Measurements from ENCODE around the gene TBX3.

TBX3 gene

DNA sequence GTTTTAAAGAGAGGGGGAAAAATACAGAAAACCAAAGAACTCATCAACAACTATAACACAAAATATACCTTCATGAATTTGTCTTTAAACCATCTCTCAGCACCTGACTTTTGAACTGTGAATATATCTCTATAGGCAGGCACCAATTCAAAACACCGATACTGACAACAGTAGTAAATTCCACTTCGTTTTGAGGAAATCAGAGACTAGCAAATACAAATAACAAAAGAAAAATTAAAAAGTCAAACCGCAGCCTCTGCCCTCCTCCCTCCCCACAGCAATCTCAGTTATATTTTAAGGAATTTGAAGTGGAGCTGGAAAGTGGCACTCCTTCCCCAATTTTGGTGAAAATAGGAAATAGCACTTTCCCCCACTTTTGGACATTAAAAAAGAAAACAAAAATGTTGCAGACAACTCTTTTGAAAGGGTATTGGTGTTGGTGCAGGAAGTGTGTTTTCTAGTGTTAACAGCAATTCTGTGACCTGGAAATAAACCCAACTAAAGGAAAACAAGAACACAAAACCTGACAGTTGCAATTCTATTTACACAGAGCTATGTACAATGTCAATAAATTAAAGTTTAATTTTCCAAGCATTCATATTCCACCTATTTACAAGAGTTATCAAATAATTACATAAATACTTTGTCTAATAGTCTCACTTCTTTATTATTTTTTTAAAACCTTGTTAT is 13.5 kb downstream of the TBX3 start:
- Histone ChIP-seq H3K79me1 (ENCODE audit: low read depth, low read length) (no peaks in the 10 kb centered on the region), H2BK120ac (ENCODE audit: low read depth, low read length) (no peak overlapping the region), H3K18ac (ENCODE audit: low read length) (no peak overlapping the region), H3K14ac (ENCODE audit: low read length) (no peak overlapping the region), H4K91ac (ENCODE audit: low read depth, low read length, poor library complexity) (no peak overlapping the region), H2BK5ac (ENCODE audit: low read length) (no peak overlapping the region), H3K27me3 (ENCODE audit: control insufficient read depth in 3 of 3, insufficient read depth in 3 of 3, low read depth in 1 of 3, low read length in 3 of 3) (peaks cover 58 to 99% (median 95%) of the 10 kb centered on the region in 3 experiments), H3K23ac (ENCODE audit: low read depth, low read length, poor library complexity) (no peak overlapping the region), H3K27ac (replicated peaks; ENCODE audit: low read length) (no peak overlapping the region), H2BK15ac (ENCODE audit: low read length) (no peak overlapping the region), H3K4me2 (ENCODE audit: insufficient read depth, low read length, poor library complexity, severe bottlenecking) (no peak overlapping the region), H4K8ac (ENCODE audit: low read depth, low read length) (no peak overlapping the region), H3K9me3 (replicated peaks in 1 of 2; ENCODE audit: control insufficient read depth in 2 of 2, insufficient read depth in 1 of 2, low read depth in 1 of 2, low read length in 2 of 2) (no peaks in the 10 kb centered on the region), H3K36me3 (replicated peaks in 1 of 2; ENCODE audit: control insufficient read depth in 2 of 2, insufficient read depth in 2 of 2, low read length in 2 of 2) (no peaks in the 10 kb centered on the region), H3K4ac (ENCODE audit: low read length) (no peak overlapping the region), H2AFZ (ENCODE audit: low read length) (no peak overlapping the region), H2AK5ac (ENCODE audit: low read depth, low read length) (no peak overlapping the region), H3K9ac (ENCODE audit: low read depth, low read length, poor library complexity) (no peak overlapping the region), H3K4me1 (ENCODE audit: control insufficient read depth in 2 of 2, insufficient read depth in 1 of 2, low read depth in 1 of 2, low read length in 2 of 2) (peaks cover 0 to 9% of the 10 kb centered on the region in 2 donors), H3K4me3 (ENCODE audit: low read length in 2 of 2) (no peak overlapping the region), H2BK12ac (ENCODE audit: low read length) (no peak overlapping the region)
- no CpG with 5 or more reads among the region's 3 CpGs for WGBS, 2 donors (ENCODE audit: extremely low coverage in 2 of 2, insufficient read length in 2 of 2, insufficient replicate concordance in 1 of 2)
- DNase-seq (ENCODE audit: low spot score), result peak; percentile 3

DNA sequence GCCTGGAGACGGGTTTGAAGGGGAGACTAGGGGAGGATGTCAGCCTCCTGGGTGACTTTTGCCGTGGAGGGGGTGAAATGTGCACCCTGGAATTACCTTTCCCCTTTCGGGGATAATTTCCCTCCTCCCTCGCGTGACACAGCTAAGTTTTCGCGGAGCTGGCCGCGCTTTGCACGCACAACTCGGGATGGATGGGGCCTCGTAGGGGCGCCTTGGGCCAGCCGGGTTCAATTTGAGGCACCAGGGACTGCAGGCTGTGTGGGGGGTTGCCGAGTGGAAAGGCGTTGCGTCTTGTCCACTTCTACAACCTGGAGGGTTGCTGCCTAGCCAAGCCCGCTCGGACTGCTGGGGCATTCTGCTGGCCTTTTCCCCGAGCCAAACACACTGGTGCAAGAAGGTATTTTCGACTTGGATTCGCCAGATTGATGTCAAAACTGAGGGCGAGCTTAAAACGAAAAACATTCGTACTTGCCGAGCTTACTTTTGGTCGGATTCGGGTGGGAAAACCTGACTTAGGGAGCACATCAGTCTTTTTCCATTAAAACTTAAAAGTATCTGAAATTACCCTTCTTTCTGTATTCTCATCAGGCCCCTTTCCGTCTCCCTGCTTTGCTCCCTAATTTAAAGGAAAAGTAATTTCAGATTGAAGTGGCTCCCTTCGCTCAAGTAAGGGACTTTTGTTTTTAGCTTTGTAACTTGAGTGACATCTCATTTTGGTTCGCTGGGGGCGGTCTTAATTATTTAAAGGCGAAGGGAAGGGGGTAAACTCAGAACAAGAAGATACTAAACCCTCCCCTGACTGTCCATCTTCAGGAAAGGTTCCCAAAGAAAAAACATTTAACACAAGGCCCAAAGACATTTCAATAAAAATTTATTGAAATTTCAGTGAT is 14.3 kb downstream of the TBX3 start:
- Histone ChIP-seq H2BK120ac (ENCODE audit: low read depth, low read length) (no peak overlapping the region), H3K79me1 (ENCODE audit: low read depth, low read length) (no peaks in the 10 kb centered on the region), H3K4me2 (ENCODE audit: insufficient read depth, low read length, poor library complexity, severe bottlenecking) (no peak overlapping the region), H2AFZ (ENCODE audit: low read length) (no peak overlapping the region), H4K91ac (ENCODE audit: low read depth, low read length, poor library complexity) (no peak overlapping the region), H3K14ac (ENCODE audit: low read length) (no peak overlapping the region), H3K9ac (ENCODE audit: low read depth, low read length, poor library complexity) (no peak overlapping the region), H3K9me3 (replicated peaks in 1 of 2; ENCODE audit: control insufficient read depth in 2 of 2, insufficient read depth in 1 of 2, low read depth in 1 of 2, low read length in 2 of 2) (no peaks in the 10 kb centered on the region), H2BK15ac (ENCODE audit: low read length) (no peak overlapping the region), H3K4ac (ENCODE audit: low read length) (no peak overlapping the region), H3K4me3 (ENCODE audit: low read length in 2 of 2) (no peak overlapping the region), H3K36me3 (replicated peaks in 1 of 2; ENCODE audit: control insufficient read depth in 2 of 2, insufficient read depth in 2 of 2, low read length in 2 of 2) (no peaks in the 10 kb centered on the region), H4K8ac (ENCODE audit: low read depth, low read length) (no peak overlapping the region), H2BK12ac (ENCODE audit: low read length) (no peak overlapping the region), H3K27ac (replicated peaks; ENCODE audit: low read length) (no peak overlapping the region), H3K27me3 (ENCODE audit: control insufficient read depth in 3 of 3, insufficient read depth in 3 of 3, low read depth in 1 of 3, low read length in 3 of 3) (peaks cover 59 to 97% (median 96%) of the 10 kb centered on the region in 3 experiments), H2BK5ac (ENCODE audit: low read length) (no peak overlapping the region), H2AK5ac (ENCODE audit: low read depth, low read length) (no peak overlapping the region), H3K4me1 (ENCODE audit: control insufficient read depth in 2 of 2, insufficient read depth in 1 of 2, low read depth in 1 of 2, low read length in 2 of 2) (peaks cover 0 to 11% of the 10 kb centered on the region in 2 donors), H3K18ac (ENCODE audit: low read length) (no peak overlapping the region), H3K23ac (ENCODE audit: low read depth, low read length, poor library complexity) (no peak overlapping the region)
- DNase-seq (ENCODE audit: low spot score), result peak; percentile 29
- WGBS, 2 donors (ENCODE audit: extremely low coverage in 2 of 2, insufficient read length in 2 of 2, insufficient replicate concordance in 1 of 2), result no CpG with 5 or more reads among the region's 33 CpGs

DNA sequence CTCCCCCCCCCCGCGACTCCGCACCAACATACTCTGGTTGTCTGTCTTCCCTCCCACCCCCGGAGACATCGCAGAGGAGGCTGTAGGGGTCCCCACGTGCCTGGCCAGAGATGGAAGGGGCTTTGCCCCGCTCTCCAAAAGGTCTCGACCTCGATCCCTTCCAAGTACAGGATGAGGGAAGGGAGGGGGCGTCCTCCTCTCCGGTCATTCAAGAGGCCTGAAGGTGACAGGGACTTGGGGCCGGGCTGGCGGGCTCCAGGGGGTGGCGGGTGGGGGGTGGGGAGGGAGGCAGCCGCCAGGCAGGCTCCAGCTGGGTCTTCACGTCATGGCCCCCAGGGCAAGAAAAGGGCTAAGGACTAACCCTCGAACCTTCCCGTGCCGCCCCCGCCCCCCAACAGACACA is 15.1 kb downstream of the TBX3 start:
- Histone ChIP-seq H3K27ac (replicated peaks; ENCODE audit: low read length) (no peak overlapping the region), H3K4me1 (ENCODE audit: control insufficient read depth in 2 of 2, insufficient read depth in 1 of 2, low read depth in 1 of 2, low read length in 2 of 2) (peaks cover 0 to 11% of the 10 kb centered on the region in 2 donors), H3K4me2 (ENCODE audit: insufficient read depth, low read length, poor library complexity, severe bottlenecking) (no peak overlapping the region), H4K91ac (ENCODE audit: low read depth, low read length, poor library complexity) (no peak overlapping the region), H3K27me3 (ENCODE audit: control insufficient read depth in 3 of 3, insufficient read depth in 3 of 3, low read depth in 1 of 3, low read length in 3 of 3) (peaks cover 56 to 96% (median 96%) of the 10 kb centered on the region in 3 experiments), H3K18ac (ENCODE audit: low read length) (peak overlapping the region; percentile 32), H2BK5ac (ENCODE audit: low read length) (no peak overlapping the region), H4K8ac (ENCODE audit: low read depth, low read length) (no peak overlapping the region), H2BK12ac (ENCODE audit: low read length) (no peak overlapping the region), H3K4ac (ENCODE audit: low read length) (no peak overlapping the region), H3K9me3 (replicated peaks in 1 of 2; ENCODE audit: control insufficient read depth in 2 of 2, insufficient read depth in 1 of 2, low read depth in 1 of 2, low read length in 2 of 2) (no peaks in the 10 kb centered on the region), H3K14ac (ENCODE audit: low read length) (peak overlapping the region; percentile 64), H3K4me3 (ENCODE audit: low read length in 2 of 2) (no peak overlapping the region), H3K23ac (ENCODE audit: low read depth, low read length, poor library complexity) (no peak overlapping the region), H3K9ac (ENCODE audit: low read depth, low read length, poor library complexity) (no peak overlapping the region), H2BK15ac (ENCODE audit: low read length) (no peak overlapping the region), H2AFZ (ENCODE audit: low read length) (no peak overlapping the region), H2AK5ac (ENCODE audit: low read depth, low read length) (no peak overlapping the region), H3K36me3 (replicated peaks in 1 of 2; ENCODE audit: control insufficient read depth in 2 of 2, insufficient read depth in 2 of 2, low read length in 2 of 2) (no peaks in the 10 kb centered on the region), H2BK120ac (ENCODE audit: low read depth, low read length) (no peak overlapping the region), H3K79me1 (ENCODE audit: low read depth, low read length) (no peaks in the 10 kb centered on the region)
- WGBS, 2 donors (ENCODE audit: extremely low coverage in 2 of 2, insufficient read length in 2 of 2, insufficient replicate concordance in 1 of 2), result no CpG with 5 or more reads among the region's 20 CpGs
- peak; percentile 1 for DNase-seq (ENCODE audit: low spot score)

All from neuronal stem cell (in vitro differentiated cells).